DMS79 treated with DMSO at 0.1 percent for 48 hours (cell line): ENCODE results near the gene RBP3.

Experiments
- DNase-seq: peaks from one replicate; lab custom pipeline; 2025; lab: John Stamatoyannopoulos, UW

The RBP3 gene

GRCh38 chr10:47401874-47402640, 53.9 kb downstream of the RBP3 start:
- no peak for DNase-seq

- no peak for DNase-seq
These were observed 54.6 kb downstream of the RBP3 start for GRCh38 chr10:47402641-47403301.

- DNase-seq, result no peak
These were observed 55.5 kb downstream of the RBP3 start for GRCh38 chr10:47403446-47404318.

GRCh38 chr10:47404446-47404845, 56.3 kb downstream of the RBP3 start:
- no peak for DNase-seq

- no peak for DNase-seq
These were observed 56.8 kb downstream of the RBP3 start for GRCh38 chr10:47404937-47405336.

GRCh38 chr10:47405857-47406547, 57.8 kb downstream of the RBP3 start:
- DNase-seq, result no peak

GRCh38 chr10:47406548-47406869, 58.3 kb downstream of the RBP3 start:
- no peak for DNase-seq

GRCh38 chr10:47406870-47407691, 58.9 kb downstream of the RBP3 start:
- DNase-seq, result no peak
